Heart left ventricle (tissue), 16 donors: ENCODE data around the gene TENT5C. TPM values are rescaled to one million over a fixed set of nuclear protein-coding genes. Genes with fewer than 3 reads are reported as not detected.
A peak's percentile ranks its signal among the peaks of the same experiment; 100 is the strongest.

Source experiments
- ATAC-seq, 4 donors: fragments of 200-7000 bp; cut with Tn5 transposase; one replicate each; pipeline ENCODE4 v1.9.1; 2020 to 2022; ENCODE audit warnings: moderate library complexity in 4 of 4, mild to moderate bottlenecking in 3 of 4, moderate number of reproducible peaks in 1 of 4
- DNase-seq, 5 donors: peaks; one replicate each; pipeline ENCODE4 v3.0.0-alpha.2; 2020
- H3K27ac ChIP-seq, 12 donors: fragments of 200-600 bp; sonication (generic) in 4 of 12; one replicate each; pipeline versions ENCODE4 v1.5.0 to v1.8.0; 2016 to 2022; ENCODE audit warnings: mild to moderate bottlenecking in 2 of 12
- H3K27me3 ChIP-seq, 9 donors: fragments of 200-600 bp; sonication (generic) in 2 of 9; one replicate each; pipeline versions ENCODE4 v1.5.1 to v1.8.0; 2016 to 2022; ENCODE audit warnings: mild to moderate bottlenecking in 3 of 9
- H3K36me3 ChIP-seq, 9 donors: fragments of 200-600 bp; sonication (generic) in 2 of 9; one replicate each; pipeline versions ENCODE4 v1.5.0 to v1.8.0; 2018 to 2022; ENCODE audit warnings: mild to moderate bottlenecking in 2 of 9
- H3K4me1 ChIP-seq, 12 donors: fragments of 200-600 bp; sonication (generic) in 4 of 12; one replicate each; pipeline versions ENCODE4 v1.5.0 to v1.8.0; 2016 to 2022; ENCODE audit warnings: mild to moderate bottlenecking in 3 of 12
- H3K4me3 ChIP-seq, 12 donors: fragments of 200-600 bp; sonication (generic) in 4 of 12; one replicate each; pipeline versions ENCODE4 v1.5.0 to v1.8.0; 2017 to 2022; ENCODE audit warnings: mild to moderate bottlenecking in 9 of 12, moderate library complexity in 4 of 12
- H3K9me3 ChIP-seq, 12 donors: fragments of 200-600 bp; sonication (generic) in 4 of 12; one replicate each; pipeline versions ENCODE4 v1.5.0 to v1.8.0; 2016 to 2022; ENCODE audit warnings: mild to moderate bottlenecking in 1 of 12
- CTCF ChIP-seq, 12 donors: fragments of 200-600 bp; sonication (generic) in 4 of 12; IDR thresholded peaks; one replicate each; pipeline versions ENCODE4 v1.5.0 to v1.8.0; 2018 to 2022; ENCODE audit warnings: antibody characterized with exemption in 12 of 12, mild to moderate bottlenecking in 5 of 12
- POLR2A ChIP-seq, 2 donors: fragments of 450-650 bp; IDR thresholded peaks; one replicate each; pipeline ENCODE4 v1.6.1; 2017; ENCODE audit warnings: antibody characterized with exemption in 2 of 2, mild to moderate bottlenecking in 2 of 2, moderate library complexity in 2 of 2
- WGBS, 4 donors: extraction: QIAGEN DNeasy Blood & Tissue Kit in 2 of 4; methylation state at CpG; one replicate each; pipeline versions ENCODE4 v1.1.5 to v1.1.7; 2013 to 2018; 5-methylcytosine and 5-hydroxymethylcytosine counted together
- intact Hi-C, 10 donors: fragments of 100-400 bp; cut with DNase I; formaldehyde crosslinking; loops; one replicate each; pipeline versions ENCODE4 v1.11.1 to v1.14.2; 2022
- polyA plus RNA-seq, 2 donors: library from polyadenylated mRNA; stranded (reverse); fragments of 200-250 nt; gene quantifications; one replicate each; pipeline ENCODE4 v1.2.3, GENCODE V29; 2013
- total RNA-seq, 9 donors: library from RNA; depleted of rRNA in 2 of 9; stranded (reverse); fragments of >200 nt in 2 of 9; fragmentation: NEBNext Ultra II Directional in 3 of 9; extraction: Animal tissue kit (Norgen Biotek cat#: 25700) in 3 of 9; gene quantifications; one replicate each; pipeline versions ENCODE4 v1.1.0 to v1.2.4, GENCODE V29; 2016 to 2023
- donor health status: ischemic (EF 13 %, LVEDD 7.1; RV severe dilation, severe dysfunction).
- donor health status: healthy with polysubstance abuse.
- donor health status: DM: no; HTN: yes; CAD: no.
- donor health status: DM: no; HTN: no; CAD: no.
- donor health status: ischemic (EF 25% LVEDD 6.9; RV normal size, moderate dysfunction).
- donor health status: ischemic (EF 25% LVEDD 5.7; RV mildly dilated, moderate dysfunction).
- donor health status: healthy.
- donor health status: DM: yes; HTN: yes; CAD: no.
- donor health status: ischemic (EF 35%, LVEDD 5.7; RV mildly dilated, moderate dysfunction).
- donor health status: nonischemic (EF 11% LVEDD 7.7; RV severe dilation, severe dysfunction).
- donor health status: DM: yes; HTN: yes; CAD: no.
- donor health status: PGD.
- donor health status: ischemic (EF 29% LVEDD 5.4; RV normal size, mild dysfunction).
- donor health status: nonischemic (EF 23%, LVEDD 6.1; RV moderate dilation, normal function).

TENT5C gene
- total and polyA plus RNA-seq, 11 donors = 3.7 to 21.6 (median 14.5) TPM

- DNase-seq (no peak), ATAC-seq (no peak)
- intact Hi-C loops = no loop called here
- Histone ChIP-seq H3K27ac (no peak overlapping the region), H3K27me3 (no peaks in the 10 kb centered on the region), H3K9me3 (no peaks in the 10 kb centered on the region), H3K4me3 (no peak overlapping the region), H3K36me3 (no peaks in the 10 kb centered on the region), H3K4me1 (peaks cover 0 to 34% (median 2%) of the 10 kb centered on the region in 12 donors)
- 92 to 96% (median 94%) methylated on average over 4 of the region's 4 CpGs for WGBS, 4 donors
- TF ChIP-seq POLR2A (IDR thresholded peaks at IDR 0.05) (no peak), CTCF (IDR thresholded peaks at IDR 0.05) (no peak)
Observed at GRCh38 chr1:117651616-117652015, 45.8 kb downstream of the TENT5C start.

DNA sequence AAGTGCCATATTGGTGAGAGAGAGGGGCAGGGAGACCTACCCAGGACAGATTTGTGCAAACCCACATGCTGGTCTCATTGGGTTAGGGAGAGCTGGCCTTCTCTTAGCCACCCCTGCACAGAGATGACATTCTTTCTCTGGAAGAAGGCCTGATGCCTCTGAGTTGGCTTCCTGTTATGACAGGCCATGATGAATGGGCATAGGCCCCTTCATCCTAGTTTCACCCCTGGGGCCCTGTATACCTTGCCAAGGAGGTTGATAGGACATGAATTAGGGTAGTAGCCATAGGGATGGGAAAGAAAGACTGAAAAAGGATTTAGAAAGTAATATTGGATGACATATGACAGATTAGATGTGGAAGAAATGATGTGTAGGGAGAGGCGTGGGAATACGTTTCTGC lies 46.6 kb downstream of the TENT5C start:
- TF ChIP-seq POLR2A (IDR thresholded peaks at IDR 0.05) = no peak
- TF ChIP-seq CTCF (IDR thresholded peaks at IDR 0.05) = no peak
- Histone ChIP-seq H3K36me3 (no peaks in the 10 kb centered on the region), H3K27ac (no peak overlapping the region), H3K9me3 (no peaks in the 10 kb centered on the region), H3K27me3 (no peaks in the 10 kb centered on the region), H3K4me3 (no peak overlapping the region), H3K4me1 (peaks cover 0 to 43% (median 2%) of the 10 kb centered on the region in 12 donors)
- ATAC-seq = no peak
- intact Hi-C loops = no loop called here
- 94 to 98% (median 96%) methylated on average over 2 of the region's 2 CpGs for WGBS, 4 donors
- DNase-seq = no peak

- intact Hi-C loops = no loop called here
- no peak for ATAC-seq
- Histone ChIP-seq H3K27ac (no peak overlapping the region), H3K9me3 (no peaks in the 10 kb centered on the region), H3K4me1 (peaks cover 0 to 43% (median 2%) of the 10 kb centered on the region in 12 donors), H3K27me3 (no peaks in the 10 kb centered on the region), H3K36me3 (no peaks in the 10 kb centered on the region), H3K4me3 (no peak overlapping the region)
- no peak for DNase-seq
- no peak for TF ChIP-seq CTCF (IDR thresholded peaks at IDR 0.05)
- no peak for TF ChIP-seq POLR2A (IDR thresholded peaks at IDR 0.05)
- 94 to 99% (median 94%) methylated on average over 4 of the region's 4 CpGs for WGBS, 4 donors
Observed at GRCh38 chr1:117653195-117653594, 47.3 kb downstream of the TENT5C start.

GRCh38 chr1:117653732-117654492 lies 48.1 kb downstream of the TENT5C start:
- H3K9me3 ChIP-seq = no peaks in the 10 kb centered on the region
- no peaks in the 10 kb centered on the region for H3K36me3 ChIP-seq
- DNase-seq = no peak
- WGBS, 4 donors = 45 to 55% (median 47%) methylated on average over 11 of the region's 11 CpGs
- intact Hi-C loops = no loop called here
- no peaks in the 10 kb centered on the region for H3K27me3 ChIP-seq
- H3K27ac ChIP-seq = peak overlapping the region in 1 of 12 donors; percentile 76
- TF ChIP-seq CTCF (IDR thresholded peaks at IDR 0.05) = no peak
- peaks cover 0 to 43% (median 2%) of the 10 kb centered on the region in 12 donors for H3K4me1 ChIP-seq
- ATAC-seq = no peak
- H3K4me3 ChIP-seq = no peak overlapping the region
